Naive B cell (primary cell): ENCODE results near the gene FILIP1L. TPM values are rescaled to one million over a fixed set of nuclear protein-coding genes. Genes with fewer than 3 reads are reported as not detected.

Experiments
- ATAC-seq, 2 donors: fragments of 150-1000 bp; cut with Tn5 transposase; 2 replicates each; pipeline ENCODE4 v1.10.0; 2021; ENCODE audit warnings: low read depth in 2 of 2, mild to moderate bottlenecking in 2 of 2, moderate library complexity in 2 of 2
- DNase-seq: peaks from one replicate; pipeline ENCODE4 v3.0.0; 2022
- H3K27ac Mint-ChIP-seq, 6 donors: one replicate each; pipeline ENCODE4 v1.8.0; 2020 to 2022; ENCODE audit warnings: mild to moderate bottlenecking in 6 of 6, mixed read lengths in 6 of 6, moderate library complexity in 5 of 6, inconsistent platforms in 2 of 6
- H3K27me3 Mint-ChIP-seq, 3 donors: one replicate each; pipeline ENCODE4 v1.8.0; 2021 to 2022; ENCODE audit warnings: mixed read lengths in 3 of 3, mild to moderate bottlenecking in 1 of 3
- H3K36me3 Mint-ChIP-seq, 2 donors: one replicate each; pipeline ENCODE4 v1.8.0; 2020 to 2022; ENCODE audit warnings: mixed read lengths in 2 of 2, inconsistent platforms in 1 of 2, mild to moderate bottlenecking in 1 of 2
- H3K4me1 Mint-ChIP-seq, 3 donors: one replicate each; pipeline ENCODE4 v1.8.0; 2020 to 2022; ENCODE audit warnings: mixed read lengths in 3 of 3, inconsistent platforms in 1 of 3, mild to moderate bottlenecking in 1 of 3, moderate library complexity in 1 of 3
- H3K4me3 Mint-ChIP-seq, 8 donors: one replicate each; pipeline ENCODE4 v1.8.0; 2020 to 2022; ENCODE audit warnings: mild to moderate bottlenecking in 8 of 8, mixed read lengths in 8 of 8, moderate library complexity in 8 of 8, inconsistent platforms in 2 of 8
- H3K9me3 Mint-ChIP-seq, 7 donors: one replicate each; pipeline ENCODE4 v1.8.0; 2020 to 2022; ENCODE audit warnings: mixed read lengths in 7 of 7, mild to moderate bottlenecking in 5 of 7, inconsistent platforms in 2 of 7, moderate library complexity in 1 of 7
- polyA plus RNA-seq, 6 donors: library from polyadenylated mRNA; unstranded; fragments of 300-500 nt; fragmentation: Illumina TruSeq; gene quantifications; one replicate each; pipeline ENCODE4 v1.2.3, GENCODE V29; 2021; ENCODE audit warnings: low read depth in 6 of 6

Gene FILIP1L
- polyA plus RNA-seq, 6 donors from 2014 or later, result 0.29 to 1.2 (median 0.99) TPM; not detected in 1

DNA sequence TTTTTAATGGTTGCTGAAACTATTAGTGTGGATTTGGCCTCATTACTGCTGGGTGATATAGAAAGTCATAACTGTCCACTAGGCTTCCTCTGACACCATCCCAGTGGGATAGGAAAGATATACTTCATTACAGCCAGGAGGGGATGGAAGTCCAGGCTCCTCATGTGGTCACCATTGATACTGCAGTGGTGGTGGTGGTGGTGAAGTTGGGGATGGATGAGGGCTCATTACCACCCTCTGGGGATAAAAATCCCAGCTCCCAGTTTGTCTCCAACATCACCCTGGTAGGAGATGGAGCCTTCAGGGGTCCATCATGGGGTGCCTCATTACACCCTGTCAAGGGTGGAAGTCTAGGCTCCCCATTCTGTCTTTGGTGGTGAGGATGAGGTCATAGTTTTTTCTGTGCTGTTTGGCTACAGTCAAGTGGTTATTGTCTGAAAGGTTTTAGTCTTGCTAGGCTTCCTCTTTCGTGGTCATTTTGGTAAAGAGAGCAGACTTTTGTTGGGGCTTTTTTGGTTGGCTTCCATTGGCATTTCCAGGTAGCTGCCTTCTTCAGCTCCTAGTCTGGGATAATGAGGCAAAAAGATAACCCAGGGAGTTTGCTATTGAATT, 30.1 kb upstream of the FILIP1L start:
- Mint-ChIP-seq H3K27ac (peak overlapping the region in 2 of 6 donors; percentile 47 to 69), H3K9me3 (peaks cover 7 to 27% (median 14%) of the 10 kb centered on the region in 7 donors), H3K4me1 (peaks cover 4 to 10% (median 8%) of the 10 kb centered on the region in 3 donors), H3K4me3 (no peak overlapping the region), H3K36me3 (peaks cover 28 to 32% of the 10 kb centered on the region in 2 donors), H3K27me3 (no peaks in the 10 kb centered on the region)
- peak; percentile 55 to 56 for ATAC-seq
- DNase-seq, result no peak

DNA sequence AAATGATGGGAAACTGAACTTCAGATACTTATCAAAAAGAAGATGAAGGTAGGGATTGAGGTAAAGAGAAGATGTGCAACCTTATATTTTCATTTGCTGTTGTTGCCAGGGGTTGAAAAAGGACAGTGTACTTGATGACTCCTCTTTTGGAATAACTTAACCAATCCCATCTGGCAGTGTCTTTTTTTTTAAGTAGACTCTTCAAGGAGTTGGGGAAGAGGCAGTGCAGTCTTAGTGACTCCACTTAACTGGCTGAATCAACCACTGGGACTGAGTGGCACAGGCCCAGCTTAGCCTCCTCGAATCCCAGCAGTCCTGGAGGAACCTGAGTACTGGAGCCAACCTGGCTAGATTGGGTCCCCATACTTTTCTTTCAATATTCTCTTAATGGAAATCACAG, 27.3 kb upstream of the FILIP1L start:
- H3K9me3 Mint-ChIP-seq, result peaks cover 7 to 27% (median 14%) of the 10 kb centered on the region in 7 donors
- H3K4me3 Mint-ChIP-seq, result no peak overlapping the region
- ATAC-seq (no peak), DNase-seq (no peak)
- H3K36me3 Mint-ChIP-seq, result peaks cover 19 to 24% of the 10 kb centered on the region in 2 donors
- peaks cover 0 to 10% (median 8%) of the 10 kb centered on the region in 3 donors for H3K4me1 Mint-ChIP-seq
- H3K27ac Mint-ChIP-seq, result no peak overlapping the region
- no peaks in the 10 kb centered on the region for H3K27me3 Mint-ChIP-seq

DNA sequence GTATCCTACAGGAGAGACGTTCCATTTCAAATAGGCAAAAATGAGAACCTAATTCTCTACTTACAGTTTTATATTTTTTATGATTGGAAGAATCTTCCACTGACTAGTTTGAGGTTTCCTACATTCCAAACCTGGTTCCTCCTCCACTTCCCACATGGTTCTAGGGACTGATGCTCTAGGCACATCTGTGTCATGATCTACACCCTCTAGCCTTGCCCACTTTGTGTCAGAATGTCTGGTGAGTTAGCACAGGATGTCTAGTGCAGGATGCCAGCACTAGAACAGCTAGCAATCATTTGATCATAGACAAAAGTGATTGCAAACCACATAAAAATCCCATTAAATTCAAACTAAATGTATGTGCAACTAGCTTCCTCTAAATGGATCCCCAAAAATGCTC, 26.7 kb upstream of the FILIP1L start:
- peaks cover 7 to 27% (median 14%) of the 10 kb centered on the region in 7 donors for H3K9me3 Mint-ChIP-seq
- no peak for ATAC-seq
- H3K27me3 Mint-ChIP-seq, result no peaks in the 10 kb centered on the region
- no peak for DNase-seq
- H3K36me3 Mint-ChIP-seq, result peaks cover 19 to 23% of the 10 kb centered on the region in 2 donors
- H3K4me3 Mint-ChIP-seq, result no peak overlapping the region
- H3K27ac Mint-ChIP-seq, result no peak overlapping the region
- H3K4me1 Mint-ChIP-seq, result peaks cover 0 to 10% (median 8%) of the 10 kb centered on the region in 3 donors

DNA sequence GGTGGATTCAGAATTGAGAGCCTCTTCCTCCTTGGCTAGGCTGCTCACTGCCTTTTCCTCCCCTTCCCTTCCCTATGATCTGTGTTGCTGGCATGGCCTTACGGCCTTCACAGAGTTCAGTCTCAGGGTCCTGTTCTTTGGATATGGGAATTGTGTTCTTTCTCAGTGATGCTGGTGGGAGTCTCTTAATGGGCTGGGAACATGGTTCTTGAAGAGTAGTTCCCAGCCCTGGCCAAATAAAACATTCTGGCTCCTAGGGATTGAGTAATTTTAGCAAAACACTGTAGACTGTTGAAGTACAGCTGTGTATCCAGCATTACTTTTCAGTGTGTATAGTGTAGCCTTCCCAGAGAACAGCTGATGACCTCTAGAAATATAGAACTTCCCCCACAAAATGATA, 22.6 kb upstream of the FILIP1L start:
- Mint-ChIP-seq H3K4me1 (no peaks in the 10 kb centered on the region), H3K4me3 (peak overlapping the region in 1 of 8 donors; percentile 42), H3K36me3 (peaks cover 0 to 4% of the 10 kb centered on the region in 2 donors), H3K27me3 (no peaks in the 10 kb centered on the region), H3K27ac (no peak overlapping the region), H3K9me3 (peaks cover 0 to 4% (median 2%) of the 10 kb centered on the region in 7 donors)
- no peak for ATAC-seq
- DNase-seq, result no peak

DNA sequence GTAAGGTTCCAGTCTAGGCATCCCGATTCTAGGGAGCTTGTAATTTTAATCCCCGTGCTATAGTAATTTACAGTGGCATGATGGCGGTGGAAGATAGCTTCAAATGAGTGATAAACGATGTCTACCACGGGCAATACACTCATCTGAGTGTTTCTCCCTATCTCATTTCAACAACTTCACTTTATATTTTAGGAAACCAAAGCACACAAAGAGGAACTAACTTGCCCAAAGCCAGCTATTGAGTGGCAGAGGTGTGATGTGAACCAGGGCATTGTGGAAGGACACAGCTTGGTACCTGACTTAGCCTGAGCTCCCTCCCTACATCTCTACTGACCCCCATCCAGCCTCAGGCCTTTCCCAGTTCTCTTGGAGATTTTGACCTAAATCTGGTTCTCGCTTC, 16.9 kb upstream of the FILIP1L start:
- DNase-seq (no peak), ATAC-seq (no peak)
- Mint-ChIP-seq H3K36me3 (no peaks in the 10 kb centered on the region), H3K4me3 (no peak overlapping the region), H3K9me3 (no peaks in the 10 kb centered on the region), H3K27ac (no peak overlapping the region), H3K27me3 (no peaks in the 10 kb centered on the region), H3K4me1 (peaks cover 0 to 12% (median 6%) of the 10 kb centered on the region in 3 donors)

DNA sequence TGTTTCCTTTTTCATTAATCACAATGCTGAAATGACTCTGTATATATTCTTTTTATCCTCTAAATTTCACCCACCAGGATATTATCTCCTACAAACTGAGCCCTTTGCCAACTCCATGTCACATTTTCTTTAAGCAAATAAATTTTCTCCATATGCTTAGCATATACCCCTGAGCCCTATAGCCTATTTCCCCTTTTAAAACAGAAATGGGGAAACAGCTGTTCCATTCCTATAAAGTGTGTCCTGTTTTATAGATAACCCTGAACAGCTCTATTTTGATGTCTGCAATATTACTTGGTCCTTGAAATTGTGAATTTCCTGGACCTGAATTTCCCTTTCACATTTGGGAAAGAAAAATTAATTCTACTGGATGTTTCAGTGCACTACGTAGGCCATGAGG, 15.6 kb upstream of the FILIP1L start:
- Mint-ChIP-seq H3K4me1 (peaks cover 0 to 12% (median 6%) of the 10 kb centered on the region in 3 donors), H3K36me3 (no peaks in the 10 kb centered on the region), H3K9me3 (no peaks in the 10 kb centered on the region), H3K4me3 (no peak overlapping the region), H3K27ac (peak overlapping the region in 1 of 6 donors; percentile 40), H3K27me3 (no peaks in the 10 kb centered on the region)
- ATAC-seq (no peak), DNase-seq (no peak)

DNA sequence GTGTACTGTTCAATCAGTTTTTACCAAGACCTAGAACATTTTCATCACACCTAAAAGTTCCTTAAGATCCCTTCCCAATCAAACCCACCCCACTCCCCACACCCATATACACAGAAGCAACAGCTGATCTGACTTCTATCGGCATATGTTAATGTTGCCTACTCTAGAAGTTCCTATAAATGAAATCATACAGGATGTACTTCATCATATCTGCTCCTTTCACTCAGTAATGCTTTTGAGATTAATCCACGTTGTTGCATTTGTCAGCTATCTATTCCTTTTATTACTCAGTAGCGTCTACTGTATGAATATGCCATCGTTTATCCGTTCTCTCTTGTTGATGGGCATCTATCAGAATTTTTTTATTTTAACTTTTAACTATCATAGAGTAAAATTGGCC, 14.3 kb upstream of the FILIP1L start:
- no peak for ATAC-seq
- no peak overlapping the region for H3K27ac Mint-ChIP-seq
- no peaks in the 10 kb centered on the region for H3K27me3 Mint-ChIP-seq
- no peak for DNase-seq
- H3K4me1 Mint-ChIP-seq, result peaks cover 0 to 12% (median 6%) of the 10 kb centered on the region in 3 donors
- no peak overlapping the region for H3K4me3 Mint-ChIP-seq
- no peaks in the 10 kb centered on the region for H3K9me3 Mint-ChIP-seq
- no peaks in the 10 kb centered on the region for H3K36me3 Mint-ChIP-seq

DNA sequence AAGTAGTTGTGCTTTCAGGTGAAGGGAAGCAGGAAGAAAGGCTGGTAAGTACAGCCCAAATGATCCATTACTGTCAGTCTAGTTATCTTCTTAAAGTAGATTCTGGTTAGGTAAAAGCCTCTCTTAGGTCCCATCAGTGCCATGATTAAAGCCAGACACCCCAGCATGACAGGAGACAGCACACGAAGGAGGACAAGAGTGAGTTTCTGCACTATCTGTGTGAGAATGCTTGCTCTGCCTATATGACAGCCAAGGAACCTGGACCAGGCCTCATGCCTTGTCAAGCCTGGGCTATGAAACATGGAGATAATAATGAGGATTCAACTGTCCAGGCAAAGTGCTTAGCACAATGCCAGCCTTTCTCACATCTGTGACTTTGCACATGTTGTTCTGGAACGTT, 13.5 kb upstream of the FILIP1L start:
- no peaks in the 10 kb centered on the region for H3K36me3 Mint-ChIP-seq
- H3K4me1 Mint-ChIP-seq, result peaks cover 0 to 12% (median 6%) of the 10 kb centered on the region in 3 donors
- no peak overlapping the region for H3K27ac Mint-ChIP-seq
- no peak for DNase-seq
- ATAC-seq, result no peak
- H3K4me3 Mint-ChIP-seq, result no peak overlapping the region
- H3K9me3 Mint-ChIP-seq, result no peaks in the 10 kb centered on the region
- H3K27me3 Mint-ChIP-seq, result no peaks in the 10 kb centered on the region

DNA sequence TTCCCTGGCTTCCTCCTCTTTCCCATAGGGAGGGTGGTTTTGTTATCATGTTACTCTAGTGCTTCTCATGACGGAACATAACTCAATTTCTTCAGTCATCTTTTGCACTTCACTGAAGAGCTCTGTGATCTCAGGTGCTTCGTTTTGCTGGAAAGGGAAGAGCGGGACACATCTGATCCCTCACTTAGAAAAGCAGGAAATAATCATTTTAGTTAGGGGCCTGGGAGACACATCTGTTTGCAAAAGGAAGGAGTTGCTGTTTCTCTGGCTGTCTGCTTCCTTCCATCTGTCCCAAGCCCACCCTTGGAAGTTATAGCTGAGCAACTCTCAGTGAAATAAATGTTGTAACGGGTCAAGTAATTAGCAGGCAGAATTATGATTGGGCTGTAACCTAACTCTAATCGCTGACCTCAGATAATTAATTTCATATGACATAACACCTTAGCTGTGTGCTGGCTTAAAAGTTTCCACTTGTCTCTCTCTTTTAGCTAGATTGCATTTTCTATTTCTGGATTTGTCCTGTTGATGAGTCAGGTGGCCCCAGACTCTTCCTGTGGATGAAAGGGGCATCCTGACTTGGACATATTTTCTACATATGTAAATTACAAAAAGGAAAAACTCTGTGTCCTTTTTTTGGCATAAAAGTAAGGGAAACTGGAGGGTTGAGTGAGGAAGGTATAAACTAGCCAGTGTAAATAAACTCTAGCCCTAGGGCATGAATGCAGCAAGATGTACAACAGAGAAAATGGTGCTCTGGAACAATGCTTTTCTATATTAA, 11.0 kb upstream of the FILIP1L start:
- Mint-ChIP-seq H3K36me3 (no peaks in the 10 kb centered on the region), H3K9me3 (no peaks in the 10 kb centered on the region), H3K4me3 (no peak overlapping the region), H3K4me1 (peaks cover 0 to 10% (median 6%) of the 10 kb centered on the region in 3 donors), H3K27me3 (no peaks in the 10 kb centered on the region), H3K27ac (no peak overlapping the region)
- no peak for DNase-seq
- no peak for ATAC-seq

DNA sequence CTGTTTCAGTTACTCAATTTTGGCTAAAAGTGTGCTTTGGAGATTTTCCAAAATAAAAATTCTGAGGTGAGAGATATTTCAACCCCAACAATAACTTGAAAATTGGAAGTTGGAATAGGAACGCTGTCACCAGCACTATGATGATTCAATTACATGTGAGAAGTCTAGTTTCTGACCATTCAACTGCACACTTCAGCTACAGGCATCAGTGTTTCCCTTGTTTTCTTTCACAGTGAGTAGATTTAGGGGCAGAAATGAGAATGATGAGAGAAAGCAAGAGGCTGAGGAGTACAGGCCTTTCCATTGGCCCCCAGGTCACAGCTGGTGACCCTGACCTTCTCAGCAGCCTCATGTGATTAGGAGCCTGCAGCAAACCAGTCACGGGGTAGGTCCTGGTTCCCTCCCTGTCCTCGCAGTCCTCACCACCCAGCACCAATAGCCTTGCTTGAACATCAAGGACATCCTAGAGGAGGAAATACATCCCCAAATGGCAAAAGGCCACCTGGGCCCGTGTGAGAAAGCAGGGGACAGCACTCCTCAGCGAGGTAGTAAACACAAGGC, 10.0 kb upstream of the FILIP1L start:
- no peak overlapping the region for H3K27ac Mint-ChIP-seq
- no peak overlapping the region for H3K4me3 Mint-ChIP-seq
- peaks cover 0 to 6% (median 0%) of the 10 kb centered on the region in 3 donors for H3K4me1 Mint-ChIP-seq
- no peaks in the 10 kb centered on the region for H3K27me3 Mint-ChIP-seq
- ATAC-seq (no peak), DNase-seq (no peak)
- H3K36me3 Mint-ChIP-seq, result no peaks in the 10 kb centered on the region
- H3K9me3 Mint-ChIP-seq, result no peaks in the 10 kb centered on the region

DNA sequence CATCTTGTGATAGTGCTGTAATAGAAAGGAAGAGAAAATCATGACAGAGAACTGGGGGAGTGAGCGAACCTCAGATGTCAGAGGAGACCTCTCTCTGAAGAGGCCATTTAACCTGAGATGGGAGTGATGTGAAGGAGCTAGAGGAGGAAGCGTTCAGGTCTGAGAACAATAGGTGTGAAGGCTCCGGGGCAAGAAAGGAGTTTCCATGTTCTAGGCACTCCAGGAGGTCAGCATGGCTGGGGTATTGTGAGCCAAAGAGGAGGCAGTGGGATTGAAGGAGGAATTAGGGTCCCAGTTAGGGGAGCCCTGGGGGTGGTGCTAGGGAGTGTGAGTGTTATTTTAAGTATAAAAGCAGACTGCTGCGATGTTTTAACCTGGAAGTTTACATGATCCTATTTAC, 8.8 kb upstream of the FILIP1L start:
- Mint-ChIP-seq H3K4me1 (peaks cover 0 to 6% (median 0%) of the 10 kb centered on the region in 3 donors), H3K27ac (peak overlapping the region in 2 of 6 donors; percentile 26 to 90), H3K4me3 (no peak overlapping the region), H3K36me3 (no peaks in the 10 kb centered on the region), H3K9me3 (no peaks in the 10 kb centered on the region), H3K27me3 (no peaks in the 10 kb centered on the region)
- DNase-seq, result no peak
- ATAC-seq, result no peak

DNA sequence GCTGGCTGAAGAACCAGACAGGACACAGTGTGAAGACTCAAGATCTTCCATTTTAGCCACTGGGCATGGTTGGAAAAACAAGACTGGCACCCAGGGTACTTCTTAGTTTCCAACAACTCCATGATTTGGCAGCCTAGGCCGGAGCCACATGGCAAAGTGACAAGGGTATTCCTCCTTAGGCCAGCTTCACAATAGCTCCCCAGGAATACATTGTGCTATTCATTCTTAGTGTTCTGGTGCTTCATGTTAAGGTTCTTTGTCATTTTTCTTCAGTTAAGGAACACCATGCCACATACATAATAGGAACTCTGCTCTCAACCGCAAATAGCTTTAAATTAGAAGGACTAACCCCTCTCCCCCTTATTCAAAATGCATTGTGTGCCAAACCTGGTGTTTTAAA, 8.0 kb upstream of the FILIP1L start:
- H3K27ac Mint-ChIP-seq, result no peak overlapping the region
- H3K4me1 Mint-ChIP-seq, result peaks cover 0 to 4% (median 0%) of the 10 kb centered on the region in 3 donors
- DNase-seq (no peak), ATAC-seq (no peak)
- H3K4me3 Mint-ChIP-seq, result no peak overlapping the region
- H3K9me3 Mint-ChIP-seq, result no peaks in the 10 kb centered on the region
- no peaks in the 10 kb centered on the region for H3K27me3 Mint-ChIP-seq
- H3K36me3 Mint-ChIP-seq, result no peaks in the 10 kb centered on the region

DNA sequence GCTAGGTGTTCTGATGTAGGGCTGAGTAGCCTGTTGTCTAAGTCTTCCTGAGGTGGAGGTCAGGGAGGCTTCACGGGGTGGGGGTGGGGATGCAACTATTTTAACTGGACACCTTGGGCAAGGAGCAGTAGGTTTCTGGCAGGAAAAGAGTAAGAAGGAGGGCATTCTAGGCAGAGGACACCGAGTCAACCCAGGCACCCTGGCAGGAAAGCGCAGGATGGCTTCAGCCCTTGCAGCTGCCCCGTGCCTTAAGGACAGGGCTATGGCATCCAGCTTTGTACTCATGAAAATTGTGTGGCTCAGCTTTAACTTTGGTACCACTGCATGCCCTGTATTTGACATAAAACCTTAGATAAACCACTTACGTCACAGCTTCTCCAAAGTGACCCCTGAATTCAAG, 6.4 kb upstream of the FILIP1L start:
- no peak for ATAC-seq
- peaks cover 0 to 4% (median 0%) of the 10 kb centered on the region in 3 donors for H3K4me1 Mint-ChIP-seq
- H3K4me3 Mint-ChIP-seq, result no peak overlapping the region
- no peaks in the 10 kb centered on the region for H3K9me3 Mint-ChIP-seq
- H3K27ac Mint-ChIP-seq, result no peak overlapping the region
- DNase-seq, result no peak
- H3K36me3 Mint-ChIP-seq, result no peaks in the 10 kb centered on the region
- H3K27me3 Mint-ChIP-seq, result no peaks in the 10 kb centered on the region

DNA sequence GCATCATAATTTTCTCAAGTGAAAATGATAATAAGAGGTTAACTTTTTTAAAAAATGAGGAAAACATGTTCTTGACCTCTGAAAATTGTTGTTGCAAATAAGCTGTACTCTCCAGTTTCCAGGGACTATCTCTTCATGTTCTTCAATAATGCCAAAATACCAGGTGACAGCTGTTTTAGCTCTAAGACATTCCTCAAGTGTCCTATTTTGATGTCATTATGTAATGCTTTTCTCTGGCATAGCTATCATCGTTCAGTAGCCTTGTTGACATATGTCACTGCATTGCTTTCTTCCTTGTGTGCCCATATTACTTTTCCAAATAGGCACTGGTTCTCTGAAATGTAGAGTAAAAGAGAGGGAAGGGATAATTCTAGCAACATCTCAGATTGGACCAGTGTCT, 5.7 kb upstream of the FILIP1L start:
- ATAC-seq, result no peak
- Mint-ChIP-seq H3K4me1 (peaks cover 0 to 4% (median 0%) of the 10 kb centered on the region in 3 donors), H3K36me3 (no peaks in the 10 kb centered on the region), H3K27ac (no peak overlapping the region), H3K9me3 (no peaks in the 10 kb centered on the region), H3K4me3 (no peak overlapping the region), H3K27me3 (no peaks in the 10 kb centered on the region)
- no peak for DNase-seq
